SK-N-MC (cell line): ENCODE data around the gene FREM2.

ENCODE experiments used
- DNase-seq: peaks from one replicate; pipeline ENCODE4 v3.0.0-alpha.2; 2011; ENCODE audit warnings: low read depth, low spot score
- H3K27ac ChIP-seq: fragments of 200-600 bp; sonication (generic); 2 replicates; pipeline ENCODE4 v1.5.1; 2016; ENCODE audit warnings: mixed run types
- H3K36me3 ChIP-seq: fragments of 200-600 bp; sonication (generic); 2 replicates; pipeline ENCODE4 v1.6.1; 2017; ENCODE audit warnings: antibody characterized with exemption, low read length, mixed read lengths; ENCODE audit not compliant: insufficient read depth
- H3K4me3 ChIP-seq: fragments of 200-600 bp; sonication (generic); 2 replicates; pipeline ENCODE4 v1.5.1; 2016
- H3K9ac ChIP-seq: fragments of 200-600 bp; sonication (generic); 2 replicates; pipeline ENCODE4 v1.8.0; 2017; ENCODE audit warnings: mixed run types, mixed read lengths; ENCODE audit not compliant: insufficient read length
- H3K9me3 ChIP-seq: fragments of 200-600 bp; sonication (generic); 2 replicates; pipeline ENCODE4 v1.6.1; 2017; ENCODE audit warnings: low read depth, mild to moderate bottlenecking, antibody characterized with exemption, low read length, moderate library complexity, mixed read lengths
- EZH2 ChIP-seq: fragments of 200-600 bp; sonication (generic); IDR thresholded peaks from one replicate; pipeline ENCODE4 v1.6.1; 2017; ENCODE audit warnings: antibody characterized with exemption
- FOXP2 ChIP-seq: optimal IDR thresholded peaks from 2 replicates; pipeline ENCODE3; 2011; ENCODE audit warnings: mild to moderate bottlenecking, moderate library complexity; ENCODE audit not compliant: insufficient read depth; ENCODE audit errors: extremely low read length, control extremely low read depth
- POLR2AphosphoS5 ChIP-seq: IDR thresholded peaks from 2 replicates; pipeline ENCODE4 v1.6.1; 2012; ENCODE audit warnings: mild to moderate bottlenecking, low read depth, low read length, borderline replicate concordance

FREM2 gene

GRCh38 chr13:38658906-38659305 is 28.0 kb upstream of the FREM2 start:
- H3K27ac ChIP-seq = no peak overlapping the region
- H3K9ac ChIP-seq = no peak overlapping the region
- H3K36me3 ChIP-seq = no peaks in the 10 kb centered on the region
- DNase-seq = no peak
- H3K9me3 ChIP-seq = no peaks in the 10 kb centered on the region
- TF ChIP-seq POLR2AphosphoS5 (no peak), EZH2 (no peak), FOXP2 (no peak)
- no peak overlapping the region for H3K4me3 ChIP-seq

- TF ChIP-seq FOXP2 = no peak
- TF ChIP-seq POLR2AphosphoS5 = no peak
- TF ChIP-seq EZH2 = no peak
- Histone ChIP-seq H3K9me3 (no peaks in the 10 kb centered on the region), H3K27ac (no peak overlapping the region), H3K36me3 (no peaks in the 10 kb centered on the region), H3K4me3 (no peak overlapping the region), H3K9ac (no peak overlapping the region)
- DNase-seq = no peak
These were observed 25.7 kb upstream of the FREM2 start for GRCh38 chr13:38661010-38661675.

GRCh38 chr13:38662362-38662761 is 24.5 kb upstream of the FREM2 start:
- no peaks in the 10 kb centered on the region for H3K9me3 ChIP-seq
- no peak overlapping the region for H3K27ac ChIP-seq
- H3K36me3 ChIP-seq = no peaks in the 10 kb centered on the region
- no peak overlapping the region for H3K9ac ChIP-seq
- H3K4me3 ChIP-seq = peak overlapping the region; percentile 36
- TF ChIP-seq POLR2AphosphoS5 (no peak), EZH2 (no peak), FOXP2 (no peak)
- DNase-seq = no peak

- DNase-seq = no peak
- H3K9me3 ChIP-seq = no peaks in the 10 kb centered on the region
- TF ChIP-seq FOXP2 (no peak), EZH2 (no peak), POLR2AphosphoS5 (no peak)
- no peak overlapping the region for H3K4me3 ChIP-seq
- no peak overlapping the region for H3K9ac ChIP-seq
- H3K27ac ChIP-seq = no peak overlapping the region
- H3K36me3 ChIP-seq = no peaks in the 10 kb centered on the region
These were observed 22.0 kb upstream of the FREM2 start for GRCh38 chr13:38664906-38665305.

- DNase-seq = no peak
- no peaks in the 10 kb centered on the region for H3K9me3 ChIP-seq
- TF ChIP-seq FOXP2 (no peak), EZH2 (no peak), POLR2AphosphoS5 (no peak)
- H3K4me3 ChIP-seq = 0 out of 2 replicates have a peak overlapping the region, but pooled peaks have one; percentile 26
- H3K36me3 ChIP-seq = no peaks in the 10 kb centered on the region
- peak overlapping the region; percentile 15; the same call in 1 of the 2 replicates for H3K27ac ChIP-seq
- H3K9ac ChIP-seq = no peak overlapping the region
These were observed 19.3 kb upstream of the FREM2 start for GRCh38 chr13:38667526-38668109.

GRCh38 chr13:38669234-38669964 is 17.5 kb upstream of the FREM2 start:
- H3K9me3 ChIP-seq = no peaks in the 10 kb centered on the region
- no peaks in the 10 kb centered on the region for H3K36me3 ChIP-seq
- no peak overlapping the region for H3K4me3 ChIP-seq
- DNase-seq = no peak
- no peak overlapping the region for H3K27ac ChIP-seq
- H3K9ac ChIP-seq = no peak overlapping the region
- no peak for TF ChIP-seq FOXP2
- TF ChIP-seq POLR2AphosphoS5 = no peak
- no peak for TF ChIP-seq EZH2

- DNase-seq = peak; percentile 45
- Histone ChIP-seq H3K9me3 (no peaks in the 10 kb centered on the region), H3K4me3 (peak overlapping the region; percentile 49), H3K36me3 (no peaks in the 10 kb centered on the region), H3K27ac (no peak overlapping the region), H3K9ac (no peak overlapping the region)
- no peak for TF ChIP-seq POLR2AphosphoS5
- no peak for TF ChIP-seq FOXP2
- TF ChIP-seq EZH2 = no peak
These were observed 16.2 kb upstream of the FREM2 start for GRCh38 chr13:38670627-38671026.

GRCh38 chr13:38671980-38672379 is 14.9 kb upstream of the FREM2 start:
- DNase-seq = no peak
- no peak for TF ChIP-seq POLR2AphosphoS5
- TF ChIP-seq FOXP2 = no peak
- TF ChIP-seq EZH2 = no peak

More at GRCh38 chr13:38671980-38672379, 14.9 kb upstream of the FREM2 start:
- Histone ChIP-seq H3K9me3 (no peaks in the 10 kb centered on the region), H3K4me3 (no peak overlapping the region), H3K27ac (no peak overlapping the region), H3K36me3 (no peaks in the 10 kb centered on the region), H3K9ac (no peak overlapping the region)
